ENCODE data around the gene ARFGAP2.
"Not testable (repeated sequence)": the region's sequence is repeated elsewhere in the genome, so short reads cannot be mapped to it uniquely, and the experiment has no call there.

ARFGAP2 gene

GRCh38 chr11:47123094-47123493 lies 53.6 kb downstream of the ARFGAP2 start:
- no peak for TF ChIP-seq CTCF (IDR thresholded peaks at IDR 0.05; ENCODE audit: low read depth, low read length)
- no peak overlapping the region for H3K4me3 ChIP-seq (ENCODE audit: low read depth, low read length)

GRCh38 chr11:47121731-47122130 lies 54.9 kb downstream of the ARFGAP2 start:
- no peak overlapping the region for H3K4me3 ChIP-seq (ENCODE audit: low read depth, low read length)
- TF ChIP-seq CTCF (IDR thresholded peaks at IDR 0.05; ENCODE audit: low read depth, low read length), result no peak

GRCh38 chr11:47121056-47121455 lies 55.6 kb downstream of the ARFGAP2 start:
- H3K4me3 ChIP-seq (ENCODE audit: low read depth, low read length), result no peak overlapping the region
- no peak for TF ChIP-seq CTCF (IDR thresholded peaks at IDR 0.05; ENCODE audit: low read depth, low read length)

- not testable (repeated sequence) for H3K4me3 ChIP-seq (ENCODE audit: low read depth, low read length)
These were observed 57.6 kb downstream of the ARFGAP2 start for GRCh38 chr11:47118958-47119688.
